GM12875 (cell line): ENCODE measurements around the gene PRKAG2.
A peak's percentile ranks its signal among the peaks of the same experiment; 100 is the strongest.

Experiments used
- H3K4me3 ChIP-seq: one replicate; pipeline ENCODE4 v1.5.1; 2011; ENCODE audit warnings: low read depth, low read length, control low read depth
- CTCF ChIP-seq: IDR thresholded peaks from 2 replicates; pipeline ENCODE4 v1.5.1; 2011; ENCODE audit warnings: low read depth, mild to moderate bottlenecking, control low read depth, inconsistent platforms, low read length, moderate library complexity, borderline replicate concordance; ENCODE audit not compliant: insufficient read depth

Gene PRKAG2

DNA sequence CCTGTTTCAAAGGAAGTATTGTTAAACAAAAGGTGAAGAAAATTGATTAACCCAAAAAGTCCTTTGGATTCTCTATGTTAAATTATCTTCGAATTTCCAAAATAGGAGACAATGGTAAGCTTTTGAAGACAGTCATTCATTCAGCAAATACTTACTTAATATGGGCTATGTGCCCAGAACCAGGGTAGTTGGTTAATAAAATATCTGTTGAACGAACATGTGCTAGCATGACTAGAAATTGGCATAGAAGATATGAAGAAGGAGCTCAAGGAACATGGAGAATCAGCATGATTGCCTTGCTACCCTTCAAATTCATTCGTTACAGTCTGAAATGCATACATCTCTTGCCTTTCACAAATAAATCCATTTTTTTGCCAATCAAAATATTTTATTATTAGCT, 234.2 kb downstream of the PRKAG2 start:
- no peak for TF ChIP-seq CTCF

GRCh38 chr7:151641587-151641986, 235.3 kb downstream of the PRKAG2 start:
- no peak for TF ChIP-seq CTCF
- H3K4me3 ChIP-seq: no peak overlapping the region

More for the DNA sequence above, 234.2 kb downstream of the PRKAG2 start:
- no peak overlapping the region for H3K4me3 ChIP-seq

DNA sequence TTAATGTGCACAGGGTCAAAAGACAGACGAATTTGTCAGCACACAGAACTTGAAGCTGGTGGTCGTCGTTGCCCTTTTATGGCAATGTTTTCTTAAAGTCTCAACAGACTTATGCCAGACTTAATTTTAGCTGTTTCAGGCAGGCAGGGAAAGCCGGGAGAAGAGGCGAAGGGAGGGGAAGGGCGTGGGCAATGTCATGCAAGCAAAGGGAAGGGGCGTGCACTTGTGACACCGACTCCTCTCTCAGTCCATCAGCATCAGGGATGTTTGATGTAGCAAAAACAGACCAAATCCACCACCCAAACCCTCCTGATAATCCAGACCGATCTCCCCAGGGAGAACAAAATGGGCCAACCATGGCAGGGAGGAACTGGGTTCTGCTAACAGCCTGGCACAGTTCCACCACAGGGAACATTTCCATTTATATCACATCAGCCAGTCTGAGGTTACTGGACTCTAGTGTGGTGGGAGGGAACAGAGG, 239.1 kb downstream of the PRKAG2 start:
- TF ChIP-seq CTCF: no peak
- H3K4me3 ChIP-seq: no peak overlapping the region

GRCh38 chr7:151634643-151635042, 242.3 kb downstream of the PRKAG2 start:
- no peak for TF ChIP-seq CTCF
- H3K4me3 ChIP-seq: no peak overlapping the region

DNA sequence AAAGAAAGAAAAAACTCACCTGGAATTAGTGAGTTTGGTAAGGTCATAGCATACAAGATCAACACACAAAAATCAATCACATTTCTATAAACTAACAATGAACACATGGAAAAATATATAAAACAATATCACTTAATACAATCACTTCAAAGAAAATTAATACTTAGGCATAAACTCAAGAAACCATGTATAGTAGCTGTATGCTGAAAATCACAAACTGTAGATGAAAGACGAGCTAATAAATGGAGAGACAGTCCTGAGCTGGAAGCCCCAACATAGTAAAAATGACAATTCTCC, 243.5 kb downstream of the PRKAG2 start:
- no peak for TF ChIP-seq CTCF
- no peak overlapping the region for H3K4me3 ChIP-seq

DNA sequence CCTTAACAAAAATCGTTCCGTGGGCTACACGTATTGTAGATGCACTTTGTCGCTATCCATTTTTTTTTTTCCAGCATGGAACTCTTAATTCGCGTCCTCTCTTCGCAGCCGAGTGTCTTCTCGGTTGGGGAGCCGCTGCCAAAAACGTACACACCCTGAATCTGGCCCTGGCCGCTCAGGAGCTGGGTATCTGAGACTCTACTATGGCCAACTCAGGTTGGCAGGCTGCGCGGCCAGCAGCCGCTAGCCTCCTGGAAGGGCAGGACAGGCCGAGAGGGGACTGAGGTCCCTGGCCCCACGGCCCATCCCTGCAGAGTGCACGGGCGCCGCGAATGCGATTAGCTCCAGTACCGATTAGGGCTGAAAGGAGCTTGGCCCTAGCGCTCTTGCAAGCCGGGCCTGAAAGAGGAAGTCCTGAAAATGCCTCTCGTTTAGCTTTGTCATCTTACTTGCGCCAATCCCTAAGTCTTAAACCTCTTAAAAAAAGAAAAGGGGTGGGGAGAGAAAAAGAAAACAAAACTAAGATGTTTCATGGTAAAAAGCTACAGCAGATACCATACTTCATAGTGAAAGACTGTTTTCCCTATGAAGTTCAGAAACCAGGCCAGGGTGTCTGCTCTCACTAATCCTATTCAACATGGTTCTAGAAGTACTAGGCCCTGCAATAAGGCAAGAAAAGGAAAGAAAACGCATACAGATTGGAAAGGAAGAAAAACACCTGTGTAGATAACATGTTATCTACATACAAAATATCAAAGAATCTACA, 244.0 kb downstream of the PRKAG2 start:
- no peak for TF ChIP-seq CTCF
- H3K4me3 ChIP-seq: peak overlapping the region; percentile 54
